K562 (cell line): ENCODE data around the gene BCL3. TPM values are rescaled to one million over a fixed set of nuclear protein-coding genes. Genes with fewer than 3 reads are reported as not detected.

Experiments used
- ATF7 ChIP-seq: fragments of 450-650 bp; IDR thresholded peaks from 2 replicates; pipeline ENCODE4 v1.7.1; 2014; ENCODE audit warnings: mild to moderate bottlenecking, moderate library complexity
- CHD7 ChIP-seq: fragments of 200-600 bp; sonication (generic); IDR thresholded peaks from one replicate; pipeline ENCODE4 v1.6.1; 2012; ENCODE audit warnings: mild to moderate bottlenecking, low read depth, low read length, inconsistent platforms
- GATAD2A ChIP-seq: fragments of 450-650 bp; IDR thresholded peaks from 2 replicates; pipeline ENCODE4 v1.6.1; 2017
- HCFC1 ChIP-seq: IDR thresholded peaks from 2 replicates; pipeline ENCODE4 v1.6.1; 2012; ENCODE audit warnings: low read depth, low read length, improper control_type of control experiment
- HES1 ChIP-seq: fragments of 450-650 bp; IDR thresholded peaks from 2 replicates; pipeline ENCODE4 v1.6.1; 2016; ENCODE audit warnings: low read depth, mild to moderate bottlenecking, moderate library complexity
- SAFB2 ChIP-seq: fragments of 200-400 bp; formaldehyde crosslinking; IDR thresholded peaks from 2 replicates; pipeline ENCODE4 v1.6.1; 2018; ENCODE audit warnings: borderline replicate concordance, low read length, low read depth, moderate library complexity; ENCODE audit not compliant: severe bottlenecking
- SMARCC2 ChIP-seq: fragments of 450-650 bp; IDR thresholded peaks from 2 replicates; pipeline ENCODE4 v1.6.1; 2017; ENCODE audit warnings: antibody characterized with exemption, moderate library complexity, mild to moderate bottlenecking, low read depth
- ZC3H4 ChIP-seq: sonication (generic); formaldehyde crosslinking; IDR thresholded peaks from 2 replicates; pipeline ENCODE4 v1.9.0; 2021; ENCODE audit warnings: missing genetic modification reagents, borderline replicate concordance
- ZNF354B ChIP-seq: fragments of 250-450 bp; sonication (Bioruptor Pico); IDR thresholded peaks from 2 replicates; pipeline ENCODE4 v1.4.0; 2020
- ZNF764 ChIP-seq: fragments of 250-450 bp; sonication (Bioruptor Pico); IDR thresholded peaks from 2 replicates; pipeline ENCODE4 v1.4.0; 2020; ENCODE audit warnings: low read depth, mild to moderate bottlenecking, moderate library complexity
- polyA plus RNA-seq, 8 experiments: library from polyadenylated mRNA; depleted of rRNA in 4 of 8; stranded (reverse) in 5 of 8; unstranded in 3 of 8; fragments of >200 nt; fragmentation: Nextera tagmentation in 2 of 8; fragmentation: Illumina TruSeq in 1 of 8; extraction: Ambion mirVana in 2 of 8; extraction: Trizol in 1 of 8; gene quantifications; 2 replicates each; pipeline versions ENCODE4 v1.2.1 to v1.2.3, GENCODE V29; 2011 to 2014; ENCODE audit warnings: inconsistent platforms in 1 of 8, missing spikeins in 1 of 8
- total RNA-seq, 7 experiments: library from RNA; depleted of rRNA in 6 of 7; stranded (reverse); fragments of >200 nt in 6 of 7; fragmentation: Illumina TruSeq in 2 of 7; extraction: Trizol in 2 of 7; gene quantifications; 2 replicates each; pipeline versions ENCODE4 v1.2.1 to v1.2.3, GENCODE V29; 2011 to 2021; ENCODE audit warnings: low replicate concordance in 1 of 7
- TF ChIP-seq, protein P1 (sequence below): fragments of 450-650 bp; IDR thresholded peaks from 2 replicates; pipeline ENCODE4 v1.6.1; 2018; ENCODE audit warnings: mild to moderate bottlenecking, low read depth; ENCODE audit not compliant: partially characterized antibody
- TF ChIP-seq, protein P2 (sequence below): fragments of 450-650 bp; conservative IDR thresholded peaks from 2 replicates; pipeline ENCODE4 v1.6.1; 2016; ENCODE audit warnings: missing genetic modification characterization, low read depth, mild to moderate bottlenecking, missing compliant biosample characterization, moderate library complexity

BCL3 gene
- total and polyA plus RNA-seq, 9 of the 15 experiments (the other 6 are each of a cell fraction or from before 2014, with no cell fraction given), result 0.03 to 2.4 (median 0.50) TPM; not detected in 1

DNA sequence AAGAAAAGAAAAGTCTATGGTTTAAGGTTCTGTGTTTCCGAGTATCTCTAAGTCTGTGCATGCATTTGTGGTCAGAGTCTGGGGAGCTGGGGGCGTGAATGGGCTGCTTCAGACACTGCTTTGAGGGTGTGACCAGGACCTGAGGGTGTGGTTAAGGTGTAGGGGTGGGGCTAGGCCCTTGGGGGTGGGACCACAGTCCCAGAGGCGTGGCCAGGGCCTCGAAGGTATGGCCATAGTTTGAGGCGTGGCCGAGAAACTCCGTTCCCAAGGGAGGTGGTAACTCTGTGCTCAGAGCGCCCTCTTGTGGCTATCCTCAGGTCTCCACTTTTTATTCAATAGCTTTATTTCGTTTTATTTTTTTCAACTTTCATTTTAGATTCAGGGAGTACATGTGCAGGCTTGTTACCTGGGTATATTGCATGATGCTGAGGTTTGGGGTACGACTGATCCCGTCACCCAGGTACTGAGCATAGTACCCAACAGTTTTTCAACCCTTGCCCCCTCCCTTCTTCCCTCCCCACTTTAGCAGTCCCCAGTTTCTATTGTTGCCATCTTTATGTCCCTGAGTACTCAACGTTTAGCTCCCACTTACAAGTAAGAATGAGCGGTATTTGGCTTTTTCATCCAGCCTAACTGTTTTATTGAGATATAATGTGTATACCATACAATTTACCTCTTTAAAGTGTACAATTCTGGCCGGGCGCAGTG lies 22.2 kb downstream of the BCL3 start (continued):
- TF ChIP-seq SMARCC2 (no peak), GATAD2A (no peak), ATF7 (peak; percentile 22; the same call in 1 of the 2 replicates), ZNF764 (no peak), SAFB2 (no peak), ZNF354B (CRISPR knock-in tag) (no peak), HCFC1 (no peak), ZC3H4 (CRISPR knock-in tag) (no peak), HES1 (no peak), CHD7 (no peak)
- TF ChIP-seq, protein P1, sequence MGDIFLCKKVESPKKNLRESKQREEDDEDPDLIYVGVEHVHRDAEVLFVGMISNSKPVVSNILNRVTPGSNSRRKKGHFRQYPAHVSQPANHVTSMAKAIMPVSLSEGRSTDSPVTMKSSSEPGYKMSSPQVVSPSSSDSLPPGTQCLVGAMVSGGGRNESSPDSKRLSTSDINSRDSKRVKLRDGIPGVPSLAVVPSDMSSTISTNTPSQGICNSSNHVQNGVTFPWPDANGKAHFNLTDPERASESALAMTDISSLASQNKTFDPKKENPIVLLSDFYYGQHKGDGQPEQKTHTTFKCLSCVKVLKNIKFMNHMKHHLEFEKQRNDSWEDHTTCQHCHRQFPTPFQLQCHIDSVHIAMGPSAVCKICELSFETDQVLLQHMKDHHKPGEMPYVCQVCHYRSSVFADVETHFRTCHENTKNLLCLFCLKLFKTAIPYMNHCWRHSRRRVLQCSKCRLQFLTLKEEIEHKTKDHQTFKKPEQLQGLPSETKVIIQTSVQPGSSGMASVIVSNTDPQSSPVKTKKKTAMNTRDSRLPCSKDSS, result no peak
- TF ChIP-seq, protein P2, sequence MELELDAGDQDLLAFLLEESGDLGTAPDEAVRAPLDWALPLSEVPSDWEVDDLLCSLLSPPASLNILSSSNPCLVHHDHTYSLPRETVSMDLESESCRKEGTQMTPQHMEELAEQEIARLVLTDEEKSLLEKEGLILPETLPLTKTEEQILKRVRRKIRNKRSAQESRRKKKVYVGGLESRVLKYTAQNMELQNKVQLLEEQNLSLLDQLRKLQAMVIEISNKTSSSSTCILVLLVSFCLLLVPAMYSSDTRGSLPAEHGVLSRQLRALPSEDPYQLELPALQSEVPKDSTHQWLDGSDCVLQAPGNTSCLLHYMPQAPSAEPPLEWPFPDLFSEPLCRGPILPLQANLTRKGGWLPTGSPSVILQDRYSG (tag), result no peak
